HepG2 (cell line): Measurements from ENCODE around the gene ARL14EP. TPM values are rescaled to one million over a fixed set of nuclear protein-coding genes. Genes with fewer than 3 reads are reported as not detected.

Experiments
- CSRNP2 ChIP-seq: sonication (generic); formaldehyde crosslinking; conservative IDR thresholded peaks from 2 replicates; pipeline ENCODE4 v1.8.0; 2022; ENCODE audit warnings: low read depth, missing genetic modification reagents
- FOXC1 ChIP-seq: sonication (generic); formaldehyde crosslinking; IDR thresholded peaks from 2 replicates; pipeline ENCODE4 v1.8.0; 2022; ENCODE audit warnings: mild to moderate bottlenecking, missing genetic modification reagents, borderline replicate concordance
- IRX3 ChIP-seq: sonication (generic); formaldehyde crosslinking; IDR thresholded peaks from 2 replicates; pipeline ENCODE4 v1.8.1; 2023; ENCODE audit warnings: mild to moderate bottlenecking, low read depth, missing genetic modification reagents, borderline replicate concordance
- KDM3A ChIP-seq: IDR thresholded peaks from 2 replicates; pipeline ENCODE4 v1.6.1; 2018; ENCODE audit warnings: low read depth, missing compliant biosample characterization
- KLF9 ChIP-seq: IDR thresholded peaks from 2 replicates; pipeline ENCODE4 v1.6.1; 2016; ENCODE audit warnings: low read depth
- KMT2B ChIP-seq: IDR thresholded peaks from 2 replicates; pipeline ENCODE4 v1.6.1; 2016; ENCODE audit warnings: missing genetic modification reagents, missing compliant biosample characterization
- PHF5A ChIP-seq: IDR thresholded peaks from one replicate; pipeline ENCODE4 v1.6.1; 2018; ENCODE audit warnings: low read depth, missing genetic modification reagents; ENCODE audit not compliant: unreplicated experiment
- TOE1 ChIP-seq: sonication (generic); formaldehyde crosslinking; IDR thresholded peaks from 2 replicates; pipeline ENCODE4 v1.4.0; 2020; ENCODE audit warnings: mild to moderate bottlenecking, missing genetic modification reagents
- ZBTB40 ChIP-seq, 2 experiments: fragments of 450-650 bp in 1 of 2; sonication (generic) in 1 of 2; formaldehyde crosslinking in 1 of 2; IDR thresholded peaks; 2 replicates each; pipeline versions ENCODE4 v1.6.1 to v1.8.0; 2016 to 2022; ENCODE audit warnings: antibody characterized with exemption in 1 of 2, mild to moderate bottlenecking in 1 of 2, missing genetic modification reagents in 1 of 2
- ZNF354B ChIP-seq: sonication (generic); formaldehyde crosslinking; IDR thresholded peaks from 2 replicates; pipeline ENCODE4 v1.8.0; 2022; ENCODE audit warnings: mild to moderate bottlenecking, missing genetic modification reagents
- polyA plus RNA-seq, 8 experiments: library from polyadenylated mRNA; depleted of rRNA in 3 of 8; stranded (reverse) in 7 of 8; unstranded in 1 of 8; fragments of >200 nt; fragmentation: Illumina TruSeq in 4 of 8; extraction: Trizol in 4 of 8; gene quantifications; 2 replicates each; pipeline versions ENCODE4 v1.2.1 to v1.2.3, GENCODE V29; 2011 to 2016; ENCODE audit warnings: low read depth in 4 of 8, missing spikeins in 1 of 8, mixed read lengths in 1 of 8; ENCODE audit not compliant: insufficient read depth in 1 of 8
- total RNA-seq, 5 experiments: library from RNA; depleted of rRNA; stranded (reverse); fragments of >200 nt; fragmentation: Illumina TruSeq; extraction: Trizol; gene quantifications; 2 replicates each; pipeline ENCODE4 v1.2.3, GENCODE V29; 2016; ENCODE audit warnings: low read depth in 1 of 5
- TF ChIP-seq, protein P1 (sequence below): sonication (generic); formaldehyde crosslinking; IDR thresholded peaks from 2 replicates; pipeline ENCODE4 v1.8.1; 2023; ENCODE audit warnings: mild to moderate bottlenecking, missing genetic modification reagents
- TF ChIP-seq, protein P2 (sequence below): sonication (generic); formaldehyde crosslinking; IDR thresholded peaks from 2 replicates; pipeline ENCODE4 v1.4.0; 2020; ENCODE audit warnings: missing genetic modification reagents, borderline replicate concordance

Gene ARL14EP
- total and polyA plus RNA-seq, 2 of the 13 experiments (the other 11 are each of a cell fraction or from before 2014, with no cell fraction given) = 9.8 to 15.4 TPM

GRCh38 chr11:30322826-30323710 lies at the start of gene ARL14EP (continued):
- TF ChIP-seq CSRNP2 (no peak), IRX3 (CRISPR knock-in tag) (0 out of 2 replicates have a peak, but pooled peaks have one; percentile 45), KLF9 (CRISPR knock-in tag) (no peak), KDM3A (peak; percentile 53), PHF5A (CRISPR knock-in tag) (peak; percentile 97), TOE1 (CRISPR knock-in tag) (peak; percentile 75; the same call in 1 of the 2 replicates), ZBTB40 (IDR thresholded peaks at IDR 0.05) (peak; percentile 29; the same call in 1 of the 2 replicates), ZBTB40 (CRISPR knock-in tag; IDR thresholded peaks at IDR 0.05) (peak; percentile 84), FOXC1 (CRISPR knock-in tag) (no peak), ZNF354B (CRISPR knock-in tag) (no peak), KMT2B (CRISPR knock-in tag) (peak; percentile 98)
- TF ChIP-seq, protein P1, sequence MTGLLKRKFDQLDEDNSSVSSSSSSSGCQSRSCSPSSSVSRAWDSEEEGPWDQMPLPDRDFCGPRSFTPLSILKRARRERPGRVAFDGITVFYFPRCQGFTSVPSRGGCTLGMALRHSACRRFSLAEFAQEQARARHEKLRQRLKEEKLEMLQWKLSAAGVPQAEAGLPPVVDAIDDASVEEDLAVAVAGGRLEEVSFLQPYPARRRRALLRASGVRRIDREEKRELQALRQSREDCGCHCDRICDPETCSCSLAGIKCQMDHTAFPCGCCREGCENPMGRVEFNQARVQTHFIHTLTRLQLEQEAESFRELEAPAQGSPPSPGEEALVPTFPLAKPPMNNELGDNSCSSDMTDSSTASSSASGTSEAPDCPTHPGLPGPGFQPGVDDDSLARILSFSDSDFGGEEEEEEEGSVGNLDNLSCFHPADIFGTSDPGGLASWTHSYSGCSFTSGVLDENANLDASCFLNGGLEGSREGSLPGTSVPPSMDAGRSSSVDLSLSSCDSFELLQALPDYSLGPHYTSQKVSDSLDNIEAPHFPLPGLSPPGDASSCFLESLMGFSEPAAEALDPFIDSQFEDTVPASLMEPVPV (CRISPR knock-in tag) = peak; percentile 71; the same call in 1 of the 2 replicates
- TF ChIP-seq, protein P2, sequence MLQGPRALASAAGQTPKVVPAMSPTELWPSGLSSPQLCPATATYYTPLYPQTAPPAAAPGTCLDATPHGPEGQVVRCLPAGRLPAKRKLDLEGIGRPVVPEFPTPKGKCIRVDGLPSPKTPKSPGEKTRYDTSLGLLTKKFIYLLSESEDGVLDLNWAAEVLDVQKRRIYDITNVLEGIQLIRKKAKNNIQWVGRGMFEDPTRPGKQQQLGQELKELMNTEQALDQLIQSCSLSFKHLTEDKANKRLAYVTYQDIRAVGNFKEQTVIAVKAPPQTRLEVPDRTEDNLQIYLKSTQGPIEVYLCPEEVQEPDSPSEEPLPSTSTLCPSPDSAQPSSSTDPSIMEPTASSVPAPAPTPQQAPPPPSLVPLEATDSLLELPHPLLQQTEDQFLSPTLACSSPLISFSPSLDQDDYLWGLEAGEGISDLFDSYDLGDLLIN = peak; percentile 86; the same call in 1 of the 2 replicates
